ENCODE results near the gene HLA-DOA. TPM values are rescaled to one million over a fixed set of nuclear protein-coding genes. Genes with fewer than 3 reads are reported as not detected.

Gene HLA-DOA
- total RNA-seq, 4 donors from 2014 or later, result 1.0 to 20.8 (median 6.8) TPM

- DNase-seq (ENCODE audit: low spot score) (peak; percentile 51), ATAC-seq (ENCODE audit: low FRiP score) (no peak)
- TF ChIP-seq, protein P1, sequence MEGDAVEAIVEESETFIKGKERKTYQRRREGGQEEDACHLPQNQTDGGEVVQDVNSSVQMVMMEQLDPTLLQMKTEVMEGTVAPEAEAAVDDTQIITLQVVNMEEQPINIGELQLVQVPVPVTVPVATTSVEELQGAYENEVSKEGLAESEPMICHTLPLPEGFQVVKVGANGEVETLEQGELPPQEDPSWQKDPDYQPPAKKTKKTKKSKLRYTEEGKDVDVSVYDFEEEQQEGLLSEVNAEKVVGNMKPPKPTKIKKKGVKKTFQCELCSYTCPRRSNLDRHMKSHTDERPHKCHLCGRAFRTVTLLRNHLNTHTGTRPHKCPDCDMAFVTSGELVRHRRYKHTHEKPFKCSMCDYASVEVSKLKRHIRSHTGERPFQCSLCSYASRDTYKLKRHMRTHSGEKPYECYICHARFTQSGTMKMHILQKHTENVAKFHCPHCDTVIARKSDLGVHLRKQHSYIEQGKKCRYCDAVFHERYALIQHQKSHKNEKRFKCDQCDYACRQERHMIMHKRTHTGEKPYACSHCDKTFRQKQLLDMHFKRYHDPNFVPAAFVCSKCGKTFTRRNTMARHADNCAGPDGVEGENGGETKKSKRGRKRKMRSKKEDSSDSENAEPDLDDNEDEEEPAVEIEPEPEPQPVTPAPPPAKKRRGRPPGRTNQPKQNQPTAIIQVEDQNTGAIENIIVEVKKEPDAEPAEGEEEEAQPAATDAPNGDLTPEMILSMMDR (IDR thresholded peaks at IDR 0.05), result no peak
Measured at GRCh38 chr6:32973144-32974015, 36.0 kb downstream of the HLA-DOA start.

GRCh38 chr6:32972353-32973143 lies 36.8 kb downstream of the HLA-DOA start:
- TF ChIP-seq, protein P1 (IDR thresholded peaks at IDR 0.05), result no peak
- DNase-seq (ENCODE audit: low spot score) (no peak), ATAC-seq (ENCODE audit: low FRiP score) (no peak)

DNA sequence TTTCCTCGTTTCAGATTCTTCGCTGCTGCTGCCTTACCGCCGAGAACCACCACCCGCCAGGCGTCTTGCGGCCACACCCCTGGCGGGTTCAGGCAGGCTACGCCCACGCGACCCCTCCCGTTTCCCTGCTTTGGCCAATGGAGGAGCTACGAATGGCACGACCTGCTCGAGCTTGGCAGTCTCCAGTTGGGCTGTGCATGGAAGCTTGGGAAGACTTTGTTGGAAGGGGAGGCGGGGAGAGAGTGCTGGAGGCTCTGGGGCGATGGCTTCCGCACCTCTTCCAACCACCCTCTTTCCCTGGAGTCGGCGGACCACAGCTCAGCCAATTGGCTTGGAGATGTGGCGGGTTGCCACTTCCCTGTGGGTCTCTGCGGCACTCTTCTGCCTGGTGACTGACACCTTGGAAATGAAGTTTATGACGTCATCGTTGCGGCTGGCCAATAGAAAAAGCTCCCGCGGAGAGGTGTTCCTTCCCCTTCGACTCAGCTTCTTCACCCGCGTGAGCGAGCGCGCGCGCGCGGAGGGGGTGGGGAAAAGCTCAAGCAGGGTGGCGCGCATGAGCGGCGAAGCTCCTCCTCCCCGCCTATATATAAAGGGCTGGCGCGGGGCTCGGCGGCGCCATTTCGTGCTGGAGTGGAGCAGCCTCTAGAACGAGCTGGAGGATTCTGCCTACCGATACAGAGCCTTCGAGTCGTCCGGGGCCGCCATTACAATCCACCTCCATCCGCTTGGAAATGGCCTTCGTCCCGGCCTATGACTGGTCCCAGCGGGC lies 37.6 kb downstream of the HLA-DOA start:
- TF ChIP-seq, protein P1 (IDR thresholded peaks at IDR 0.05), result no peak
- DNase-seq (ENCODE audit: low spot score) (peak; percentile 95), ATAC-seq (ENCODE audit: low FRiP score) (peak; percentile 76)

DNA sequence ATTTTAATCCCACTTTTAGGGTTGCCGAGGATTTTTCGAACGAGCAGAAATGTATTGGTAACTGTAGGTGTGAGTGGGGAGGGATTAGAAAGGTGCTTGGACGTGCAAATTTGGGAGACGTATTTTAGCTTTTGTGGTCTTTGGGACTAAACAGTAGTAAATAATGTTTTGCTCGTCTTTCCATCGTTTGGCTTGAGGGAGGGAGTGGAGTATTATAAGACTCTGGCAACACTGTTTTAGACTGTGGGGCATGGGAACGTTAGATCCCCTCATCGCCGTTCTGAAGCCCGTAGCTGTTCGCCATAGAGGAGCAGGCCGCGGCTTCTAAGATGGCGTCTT lies 38.2 kb downstream of the HLA-DOA start:
- DNase-seq (ENCODE audit: low spot score) (no peak), ATAC-seq (ENCODE audit: low FRiP score) (no peak)
- TF ChIP-seq, protein P1 (IDR thresholded peaks at IDR 0.05), result no peak

DNA sequence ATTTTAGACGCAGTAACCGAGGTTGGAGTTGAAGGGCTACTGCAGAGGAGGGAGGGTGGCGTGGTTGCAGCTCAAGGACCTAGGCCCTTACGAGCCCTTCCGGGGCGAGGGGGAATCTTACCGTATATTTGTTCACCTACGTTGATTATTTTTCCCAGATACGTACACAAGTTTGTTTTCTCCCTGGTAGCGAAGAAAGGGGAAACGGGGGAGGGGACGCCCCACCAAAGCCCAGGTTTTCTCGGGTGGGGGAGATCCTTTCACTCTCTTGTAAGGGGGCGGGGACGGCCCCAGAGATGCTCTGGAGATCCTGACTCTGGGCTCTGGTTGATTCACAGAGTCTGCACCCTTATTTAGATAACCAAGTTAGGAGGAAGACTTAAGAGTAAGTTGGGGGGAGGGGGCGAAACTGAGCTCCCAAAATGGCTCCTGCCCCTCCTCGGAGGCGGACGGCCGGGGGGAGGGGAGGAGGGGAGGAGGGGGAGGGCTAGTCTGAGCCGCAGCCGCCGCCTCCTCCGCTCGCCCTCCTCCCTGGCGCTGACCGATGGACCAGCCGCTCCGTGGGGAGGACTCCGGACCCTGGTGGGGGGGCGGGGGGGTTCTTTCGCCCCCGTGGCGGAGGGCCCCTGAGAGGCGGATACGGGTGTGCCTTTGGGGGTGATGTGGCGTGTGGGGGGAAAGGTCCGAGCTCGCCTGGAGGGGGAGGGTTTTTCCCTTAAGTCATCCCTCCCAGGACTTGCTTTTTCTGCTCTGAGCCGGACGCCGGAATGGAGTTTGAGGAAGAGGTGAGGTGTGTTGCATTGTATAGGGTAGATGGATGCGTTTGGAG lies 38.8 kb downstream of the HLA-DOA start:
- peak; percentile 4 for ATAC-seq (ENCODE audit: low FRiP score)
- peak; percentile 65 for DNase-seq (ENCODE audit: low spot score)
- TF ChIP-seq, protein P1 (IDR thresholded peaks at IDR 0.05), result no peak

All from omental fat pad (tissue), 4 donors.